HCT116 (cell line): ENCODE measurements around the gene RANBP9. TPM values are rescaled to one million over a fixed set of nuclear protein-coding genes. Genes with fewer than 3 reads are reported as not detected.

Experiments used
- ATAC-seq: fragments of 200-7000 bp; cut with Tn5 transposase; 2 replicates; pipeline ENCODE4 v1.9.1; 2020; ENCODE audit warnings: mild to moderate bottlenecking, moderate library complexity
- BruUV-seq: library from RNA; stranded (reverse); fragments of 400-500 nt; replicated peaks from 2 replicates; lab custom pipeline; 2021; lab: Mats Ljungman, UMichigan
- CTCF ChIA-PET: fragments of 300-600 bp; sonication (Branson Sonifier 250); formaldehyde crosslinking; loops from one replicate; lab custom pipeline; 2021; ENCODE audit warnings: antibody characterized with exemption; lab: Charles Lee
- POLR2A ChIA-PET: fragments of 300-600, 350-600 bp; sonication (Branson Sonifier 250); formaldehyde crosslinking; loops from one replicate; lab custom pipeline; 2021; ENCODE audit warnings: antibody characterized with exemption; lab: Charles Lee
- RAD21 ChIA-PET, 2 experiments: fragments of 300-600 bp; sonication (Branson Sonifier 250); formaldehyde crosslinking; loops; one replicate each; lab custom pipeline; 2023; ENCODE audit warnings: low total read pairs in 2 of 2; ENCODE audit not compliant: uncharacterized antibody in 2 of 2, unreplicated experiment in 2 of 2, low non-redundant PET in 1 of 2; lab: Charles Lee
- DNase-seq: peaks from one replicate; pipeline ENCODE4 v3.0.0-alpha.2; 2010; ENCODE audit warnings: low read depth, low spot score
- H2AFZ ChIP-seq: fragments of 200-600 bp; shearing (Covaris generic), sonication (generic); 2 replicates; pipeline ENCODE4 v1.6.1; 2017; ENCODE audit warnings: low read depth, mixed run types, mixed read lengths, antibody characterized with exemption, low read length; ENCODE audit not compliant: poor library complexity, severe bottlenecking
- H3K27ac ChIP-seq: 2 replicates; pipeline ENCODE4 v1.5.1; 2012; ENCODE audit warnings: low read depth, low read length
- H3K27me3 ChIP-seq: fragments of 200-600 bp; sonication (generic); 2 replicates; pipeline ENCODE4 v1.6.1; 2016; ENCODE audit warnings: mixed run types, low read length, mixed read lengths; ENCODE audit not compliant: insufficient read depth
- H3K36me3 ChIP-seq, 2 experiments: fragments of 200-500 bp in 1 of 2; fragments of 200-600 bp in 1 of 2; sonication (Bioruptor generic) in 1 of 2; sonication (generic) in 1 of 2; 2 replicates each; pipeline versions ENCODE4 v1.5.1 to v1.6.1; 2014 to 2016; ENCODE audit warnings: low read length in 2 of 2, inconsistent platforms in 1 of 2, mixed read lengths in 1 of 2, mixed run types in 1 of 2; ENCODE audit not compliant: insufficient read depth in 2 of 2, control insufficient read depth in 1 of 2
- H3K4me1 ChIP-seq, 2 experiments: fragments of 200-600 bp in 1 of 2; sonication (generic) in 1 of 2; 2 replicates each; pipeline versions ENCODE4 v1.5.1 to v1.6.1; 2012 to 2017; ENCODE audit warnings: low read length in 2 of 2, inconsistent platforms in 1 of 2, mild to moderate bottlenecking in 1 of 2, mixed read lengths in 1 of 2, mixed run types in 1 of 2, moderate library complexity in 1 of 2; ENCODE audit not compliant: insufficient read depth in 2 of 2, control insufficient read depth in 1 of 2
- H3K4me2 ChIP-seq: fragments of 200-600 bp; sonication (generic); 2 replicates; pipeline ENCODE4 v1.6.1; 2017; ENCODE audit warnings: mixed run types, low read length, mixed read lengths
- H3K4me3 ChIP-seq, 2 experiments: fragments of 200-600 bp in 1 of 2; sonication (generic) in 1 of 2; replicated peaks in 1 of 2; 2 replicates each; pipeline ENCODE4 v1.5.1; 2011 to 2016; ENCODE audit warnings: low read length in 2 of 2, control low read depth in 1 of 2, low read depth in 1 of 2, mild to moderate bottlenecking in 1 of 2, mixed read lengths in 1 of 2, mixed run types in 1 of 2
- H3K79me2 ChIP-seq: fragments of 200-600 bp; sonication (generic); 2 replicates; pipeline ENCODE4 v1.6.1; 2017; ENCODE audit warnings: mild to moderate bottlenecking, mixed run types, low read length, moderate library complexity, mixed read lengths; ENCODE audit not compliant: insufficient read depth
- H3K9ac ChIP-seq: fragments of 200-600 bp; sonication (generic); 2 replicates; pipeline ENCODE4 v1.6.1; 2016; ENCODE audit warnings: low read length, mixed read lengths
- H3K9me2 ChIP-seq: fragments of 200-600 bp; sonication (generic), shearing (Covaris generic); 2 replicates; pipeline ENCODE4 v1.6.1; 2017; ENCODE audit warnings: mixed run types, mild to moderate bottlenecking, moderate library complexity; ENCODE audit not compliant: insufficient read depth
- H3K9me3 ChIP-seq, 2 experiments: fragments of 200-500 bp in 1 of 2; fragments of 200-600 bp in 1 of 2; sonication (Bioruptor generic) in 1 of 2; sonication (generic) in 1 of 2; 2 replicates each; pipeline ENCODE4 v1.6.1; 2014 to 2017; ENCODE audit warnings: low read length in 2 of 2, mixed read lengths in 2 of 2, inconsistent platforms in 1 of 2, low read depth in 1 of 2, mild to moderate bottlenecking in 1 of 2, mixed run types in 1 of 2, moderate library complexity in 1 of 2; ENCODE audit not compliant: control insufficient read depth in 1 of 2, insufficient read depth in 1 of 2
- H4K20me1 ChIP-seq: fragments of 200-600 bp; sonication (generic), shearing (Covaris generic); 2 replicates; pipeline ENCODE4 v1.6.1; 2017; ENCODE audit warnings: mixed run types, mild to moderate bottlenecking, moderate library complexity; ENCODE audit not compliant: insufficient read depth
- POLR2AphosphoS5 ChIP-seq: IDR thresholded peaks from 2 replicates; pipeline ENCODE4 v1.6.1; 2011; ENCODE audit warnings: mild to moderate bottlenecking, low read depth, low read length, moderate library complexity
- SIN3A ChIP-seq: IDR thresholded peaks from 2 replicates; pipeline ENCODE4 v1.6.1; 2012; ENCODE audit warnings: low read depth
- SP1 ChIP-seq: IDR thresholded peaks from 2 replicates; pipeline ENCODE4 v1.6.1; 2012; ENCODE audit warnings: low read depth
- TCF7L2 ChIP-seq: IDR thresholded peaks from 2 replicates; pipeline ENCODE4 v1.7.0; 2011; ENCODE audit warnings: borderline replicate concordance, inconsistent platforms; ENCODE audit not compliant: insufficient read depth, insufficient read length; ENCODE audit errors: extremely low read depth
- ZNF274 ChIP-seq: fragments of 200-500 bp; sonication (Bioruptor generic); IDR thresholded peaks from 2 replicates; pipeline ENCODE4 v1.6.1; 2014; ENCODE audit warnings: mild to moderate bottlenecking, low read depth, low read length, inconsistent platforms
- intact Hi-C: fragments of 100-400 bp; cut with micrococcal nuclease; formaldehyde crosslinking; loops from 2 replicates; pipeline ENCODE4 v1.10.0; 2022
- total RNA-seq: library from RNA; stranded (reverse); gene quantifications from one replicate; pipeline ENCODE4 v1.2.1, GENCODE V29; 2021; ENCODE audit not compliant: unreplicated experiment
- TF ChIP-seq, protein P1 (sequence below): IDR thresholded peaks from 2 replicates; pipeline ENCODE4 v1.6.1; 2012; ENCODE audit warnings: low read depth
- TF ChIP-seq, protein P2 (sequence below): IDR thresholded peaks from 2 replicates; pipeline ENCODE4 v1.6.1; 2012

The RANBP9 gene
- total RNA-seq, 1 experiment from 2014 or later, result 48.0 TPM

DNA sequence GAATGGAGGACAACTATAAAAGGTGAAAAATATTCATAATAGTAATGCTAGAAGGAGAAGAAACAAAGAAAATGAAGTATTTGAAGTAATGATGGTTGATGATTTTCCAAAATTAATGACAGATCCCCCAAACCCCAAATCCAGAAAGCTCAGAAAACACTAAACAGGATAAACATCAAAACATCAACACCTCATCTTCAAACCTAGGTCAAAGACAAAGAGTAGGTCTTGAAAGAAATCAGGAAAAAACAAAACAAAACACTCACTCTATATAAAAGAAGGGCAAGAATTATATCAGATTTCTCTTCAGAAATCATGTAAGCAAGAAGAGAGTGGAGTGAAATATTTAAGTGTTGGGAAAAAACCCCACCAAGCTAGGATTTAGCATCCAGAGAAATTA, 38.7 kb downstream of the RANBP9 start:
- H4K20me1 ChIP-seq, result peaks cover 5% of the 10 kb centered on the region; the same call in 1 of the 2 replicates
- POLR2A ChIA-PET, result no interaction called here
- H3K4me1 ChIP-seq, result no peaks in the 10 kb centered on the region
- RAD21 ChIA-PET, result no interaction called here
- H3K27me3 ChIP-seq, result no peaks in the 10 kb centered on the region
- CTCF ChIA-PET, result interaction anchor here (0.6 kb wide), 2 partner anchors 14 to 394 kb away, joined by 3 read pairs; no protein-coding TSS in a partner anchor
- no peak for ATAC-seq
- no peaks in the 10 kb centered on the region for H3K9me2 ChIP-seq
- no peak overlapping the region for H2AFZ ChIP-seq
- H3K4me3 ChIP-seq, result no peak overlapping the region
- no peak for DNase-seq
- H3K36me3 ChIP-seq, result no peaks in the 10 kb centered on the region
- H3K27ac ChIP-seq, result no peak overlapping the region
- H3K9ac ChIP-seq, result no peak overlapping the region
- H3K9me3 ChIP-seq, result no peaks in the 10 kb centered on the region
- peaks cover 98% of the 10 kb centered on the region for H3K79me2 ChIP-seq
- TF ChIP-seq POLR2AphosphoS5 (no peak), TCF7L2 (no peak), SP1 (no peak), SIN3A (no peak), ZNF274 (no peak)
- TF ChIP-seq, protein P1, sequence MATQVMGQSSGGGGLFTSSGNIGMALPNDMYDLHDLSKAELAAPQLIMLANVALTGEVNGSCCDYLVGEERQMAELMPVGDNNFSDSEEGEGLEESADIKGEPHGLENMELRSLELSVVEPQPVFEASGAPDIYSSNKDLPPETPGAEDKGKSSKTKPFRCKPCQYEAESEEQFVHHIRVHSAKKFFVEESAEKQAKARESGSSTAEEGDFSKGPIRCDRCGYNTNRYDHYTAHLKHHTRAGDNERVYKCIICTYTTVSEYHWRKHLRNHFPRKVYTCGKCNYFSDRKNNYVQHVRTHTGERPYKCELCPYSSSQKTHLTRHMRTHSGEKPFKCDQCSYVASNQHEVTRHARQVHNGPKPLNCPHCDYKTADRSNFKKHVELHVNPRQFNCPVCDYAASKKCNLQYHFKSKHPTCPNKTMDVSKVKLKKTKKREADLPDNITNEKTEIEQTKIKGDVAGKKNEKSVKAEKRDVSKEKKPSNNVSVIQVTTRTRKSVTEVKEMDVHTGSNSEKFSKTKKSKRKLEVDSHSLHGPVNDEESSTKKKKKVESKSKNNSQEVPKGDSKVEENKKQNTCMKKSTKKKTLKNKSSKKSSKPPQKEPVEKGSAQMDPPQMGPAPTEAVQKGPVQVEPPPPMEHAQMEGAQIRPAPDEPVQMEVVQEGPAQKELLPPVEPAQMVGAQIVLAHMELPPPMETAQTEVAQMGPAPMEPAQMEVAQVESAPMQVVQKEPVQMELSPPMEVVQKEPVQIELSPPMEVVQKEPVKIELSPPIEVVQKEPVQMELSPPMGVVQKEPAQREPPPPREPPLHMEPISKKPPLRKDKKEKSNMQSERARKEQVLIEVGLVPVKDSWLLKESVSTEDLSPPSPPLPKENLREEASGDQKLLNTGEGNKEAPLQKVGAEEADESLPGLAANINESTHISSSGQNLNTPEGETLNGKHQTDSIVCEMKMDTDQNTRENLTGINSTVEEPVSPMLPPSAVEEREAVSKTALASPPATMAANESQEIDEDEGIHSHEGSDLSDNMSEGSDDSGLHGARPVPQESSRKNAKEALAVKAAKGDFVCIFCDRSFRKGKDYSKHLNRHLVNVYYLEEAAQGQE, result no peak
- TF ChIP-seq, protein P2, sequence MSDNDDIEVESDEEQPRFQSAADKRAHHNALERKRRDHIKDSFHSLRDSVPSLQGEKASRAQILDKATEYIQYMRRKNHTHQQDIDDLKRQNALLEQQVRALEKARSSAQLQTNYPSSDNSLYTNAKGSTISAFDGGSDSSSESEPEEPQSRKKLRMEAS, result no peak
- TF ChIP-seq, all 23 proteins: peak for 0
- intact Hi-C loops, result no loop called here
- no TSS peak for BruUV-seq
- H3K4me2 ChIP-seq, result no peak overlapping the region
